ENCODE data around the gene ETS1.
A peak's percentile ranks its signal among the peaks of the same experiment; 100 is the strongest.

The ETS1 gene

DNA sequence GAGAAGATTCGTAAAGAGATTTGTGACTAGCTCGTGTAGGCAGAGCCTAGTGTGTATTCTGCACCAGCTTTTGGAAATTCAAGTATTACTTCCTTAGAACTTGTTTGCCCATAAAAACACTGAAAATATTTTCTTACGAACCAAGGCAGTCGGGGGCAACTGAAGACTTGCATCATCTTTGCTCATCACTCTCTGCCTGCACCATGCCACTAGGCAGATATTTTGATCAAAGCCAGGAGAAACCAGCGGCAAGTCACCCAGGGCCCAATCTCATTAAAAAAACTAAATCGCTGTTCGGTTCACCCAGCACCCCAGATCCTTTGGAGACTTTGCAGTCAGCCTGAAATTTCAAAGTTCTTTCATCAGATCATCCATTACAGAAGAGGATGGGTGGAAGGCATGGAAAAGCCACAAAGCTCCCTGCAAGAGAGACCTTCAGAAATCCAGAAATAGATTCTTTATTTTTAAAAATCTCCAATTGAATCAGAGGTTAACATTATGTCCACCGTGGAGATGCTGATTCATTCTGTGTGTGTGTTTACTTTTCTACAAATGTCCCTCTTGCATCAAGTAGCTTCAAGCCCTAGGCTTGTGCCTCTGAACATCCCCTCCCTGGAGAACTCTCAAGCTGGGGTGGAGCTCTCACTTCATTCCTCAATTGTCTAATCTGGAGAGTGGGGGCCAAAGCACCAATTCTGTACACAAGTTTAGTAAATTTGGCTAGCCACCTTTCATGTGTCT lies 78.4 kb downstream of the ETS1 start:
- H3K4me3 ChIP-seq (replicated peaks; ENCODE audit: low read depth, low read length): no peak overlapping the region
- TF ChIP-seq, protein P1, sequence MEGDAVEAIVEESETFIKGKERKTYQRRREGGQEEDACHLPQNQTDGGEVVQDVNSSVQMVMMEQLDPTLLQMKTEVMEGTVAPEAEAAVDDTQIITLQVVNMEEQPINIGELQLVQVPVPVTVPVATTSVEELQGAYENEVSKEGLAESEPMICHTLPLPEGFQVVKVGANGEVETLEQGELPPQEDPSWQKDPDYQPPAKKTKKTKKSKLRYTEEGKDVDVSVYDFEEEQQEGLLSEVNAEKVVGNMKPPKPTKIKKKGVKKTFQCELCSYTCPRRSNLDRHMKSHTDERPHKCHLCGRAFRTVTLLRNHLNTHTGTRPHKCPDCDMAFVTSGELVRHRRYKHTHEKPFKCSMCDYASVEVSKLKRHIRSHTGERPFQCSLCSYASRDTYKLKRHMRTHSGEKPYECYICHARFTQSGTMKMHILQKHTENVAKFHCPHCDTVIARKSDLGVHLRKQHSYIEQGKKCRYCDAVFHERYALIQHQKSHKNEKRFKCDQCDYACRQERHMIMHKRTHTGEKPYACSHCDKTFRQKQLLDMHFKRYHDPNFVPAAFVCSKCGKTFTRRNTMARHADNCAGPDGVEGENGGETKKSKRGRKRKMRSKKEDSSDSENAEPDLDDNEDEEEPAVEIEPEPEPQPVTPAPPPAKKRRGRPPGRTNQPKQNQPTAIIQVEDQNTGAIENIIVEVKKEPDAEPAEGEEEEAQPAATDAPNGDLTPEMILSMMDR (IDR thresholded peaks at IDR 0.05; ENCODE audit: low read length, missing control alignments): no peak
- DNase-seq (ENCODE audit: low read depth): no peak

DNA sequence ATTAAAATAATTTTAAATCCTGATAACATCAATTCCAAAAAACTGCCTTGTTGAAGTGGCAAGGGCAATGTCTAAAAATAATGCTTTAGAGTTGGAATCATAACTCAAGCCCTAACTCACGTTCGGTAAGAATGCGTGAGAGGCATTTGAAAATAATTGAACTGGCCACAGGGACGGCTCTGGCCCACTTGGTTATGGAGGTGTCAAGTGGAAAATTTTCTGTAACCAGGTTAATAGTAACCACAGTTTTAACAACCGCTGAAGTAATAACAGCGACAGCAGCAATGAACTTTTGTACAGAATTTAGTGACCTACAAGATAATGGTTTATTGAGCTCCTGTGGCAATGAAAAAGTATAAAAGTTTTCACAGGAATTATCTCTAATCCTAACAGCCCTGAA lies 79.4 kb downstream of the ETS1 start:
- TF ChIP-seq, protein P1 (IDR thresholded peaks at IDR 0.05; ENCODE audit: low read length, missing control alignments): no peak
- H3K4me3 ChIP-seq (replicated peaks; ENCODE audit: low read depth, low read length): peak overlapping the region; percentile 35
- no peak for DNase-seq (ENCODE audit: low read depth)

DNA sequence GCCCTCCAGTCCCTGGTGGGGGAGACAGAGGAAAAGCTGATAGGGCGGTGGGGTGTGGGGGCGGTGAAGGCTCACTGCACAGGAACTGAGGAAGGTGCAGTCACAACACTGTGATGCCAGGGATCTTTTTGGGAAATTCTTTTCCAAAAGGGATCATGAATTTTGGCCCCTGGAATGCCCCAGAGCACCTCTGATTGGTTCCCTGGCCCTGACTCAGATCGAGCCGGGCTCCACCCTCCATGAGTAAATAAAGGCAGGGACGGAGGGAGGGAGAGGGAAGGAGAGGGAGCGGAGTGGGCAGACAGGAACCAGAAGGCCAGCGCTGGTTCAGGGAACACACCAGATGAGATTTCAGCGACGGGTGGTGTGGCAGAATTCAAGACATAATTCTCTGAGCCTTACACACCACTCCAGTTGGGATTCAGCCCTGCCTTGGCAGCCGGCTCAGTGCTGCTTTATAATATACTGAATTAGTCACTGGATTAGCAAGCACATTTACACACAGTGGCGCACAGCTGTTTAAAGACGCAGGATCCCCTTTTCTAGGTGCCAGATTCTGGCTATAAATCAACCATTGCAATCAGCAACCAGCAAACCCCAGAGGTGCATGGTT lies 80.3 kb downstream of the ETS1 start:
- peak; percentile 93 for DNase-seq (ENCODE audit: low read depth)
- TF ChIP-seq, protein P1 (IDR thresholded peaks at IDR 0.05; ENCODE audit: low read length, missing control alignments): no peak
- H3K4me3 ChIP-seq (replicated peaks; ENCODE audit: low read depth, low read length): peak overlapping the region; percentile 35

DNA sequence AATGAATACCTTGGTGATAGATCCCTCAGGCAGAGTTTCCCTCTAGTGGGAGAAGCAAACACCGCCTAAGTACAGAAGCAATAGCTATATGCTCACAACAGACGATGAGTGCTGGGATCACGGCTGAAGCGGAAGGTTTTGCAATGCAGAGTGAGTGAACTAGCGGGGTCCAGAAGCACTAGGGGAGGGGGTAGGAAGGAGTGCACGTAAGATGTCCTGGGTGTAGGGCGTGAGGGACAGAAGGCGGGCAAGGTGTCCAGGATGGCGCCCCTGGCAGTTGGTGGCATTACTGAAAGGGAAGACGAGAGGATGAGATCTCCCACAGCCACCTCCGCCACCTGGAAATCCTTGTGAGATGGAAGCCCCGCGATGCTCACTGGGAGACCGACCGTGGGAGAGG lies 81.0 kb downstream of the ETS1 start:
- no peak overlapping the region for H3K4me3 ChIP-seq (replicated peaks; ENCODE audit: low read depth, low read length)
- no peak for DNase-seq (ENCODE audit: low read depth)
- TF ChIP-seq, protein P1 (IDR thresholded peaks at IDR 0.05; ENCODE audit: low read length, missing control alignments): peak; percentile 20

DNA sequence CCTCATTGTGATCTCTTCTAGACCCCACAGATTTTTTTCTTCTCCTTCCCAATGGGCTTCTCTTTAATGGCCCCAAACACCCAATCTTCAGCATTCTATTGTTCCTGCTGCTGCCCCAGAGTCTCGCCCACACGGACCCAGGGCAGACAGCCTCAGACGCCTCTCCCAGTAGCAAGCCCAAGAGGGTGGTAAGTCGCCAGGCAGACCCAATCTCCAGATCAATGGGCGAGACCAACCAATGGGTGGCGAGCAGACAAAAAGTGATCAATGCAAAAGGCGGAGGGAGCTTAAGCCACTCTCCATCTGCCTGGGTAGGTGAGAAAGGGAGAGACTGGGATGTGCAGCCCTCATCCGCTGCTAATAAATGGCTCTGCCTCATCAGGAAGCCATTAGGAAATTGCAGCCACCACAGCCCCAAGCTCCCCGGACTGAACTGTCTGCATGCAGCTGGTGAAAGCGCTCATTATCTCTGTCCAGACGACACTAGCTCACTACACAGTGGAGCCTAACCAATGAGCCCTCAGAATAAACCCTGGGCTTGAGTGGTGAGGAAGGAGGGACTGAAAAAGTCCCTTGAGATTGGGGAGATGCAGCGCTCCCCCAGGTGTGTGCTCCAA lies 81.8 kb downstream of the ETS1 start:
- H3K4me3 ChIP-seq (replicated peaks; ENCODE audit: low read depth, low read length): no peak overlapping the region
- TF ChIP-seq, protein P1 (IDR thresholded peaks at IDR 0.05; ENCODE audit: low read length, missing control alignments): no peak
- no peak for DNase-seq (ENCODE audit: low read depth)

DNA sequence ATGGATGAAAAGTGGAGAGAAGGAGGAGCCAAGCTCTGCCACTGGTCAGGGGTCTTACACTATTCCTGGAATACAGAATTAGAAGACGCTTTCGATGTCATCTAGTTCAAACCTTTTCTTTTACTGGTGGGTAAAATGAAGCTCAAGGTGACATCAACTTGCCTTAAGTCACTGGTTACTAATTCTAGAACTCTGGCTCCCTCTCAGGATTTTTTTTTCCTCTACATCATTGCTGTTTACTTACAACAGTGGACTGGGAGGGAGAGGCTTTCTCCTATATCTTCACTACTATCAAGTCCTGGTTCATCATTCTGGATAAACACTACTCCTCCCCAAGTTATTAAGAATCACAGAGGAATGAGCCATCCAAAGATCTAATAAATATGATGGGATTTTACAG lies 82.9 kb downstream of the ETS1 start:
- TF ChIP-seq, protein P1 (IDR thresholded peaks at IDR 0.05; ENCODE audit: low read length, missing control alignments): no peak
- no peak for DNase-seq (ENCODE audit: low read depth)
- no peak overlapping the region for H3K4me3 ChIP-seq (replicated peaks; ENCODE audit: low read depth, low read length)

Measured in fibroblast of pulmonary artery (primary cell).